ENCODE results near the gene PNLIP. TPM values are rescaled to one million over a fixed set of nuclear protein-coding genes. Genes with fewer than 3 reads are reported as not detected.

The PNLIP gene
- total RNA-seq, 2 donors from 2014 or later: 8,888 to 12,294 TPM

DNA sequence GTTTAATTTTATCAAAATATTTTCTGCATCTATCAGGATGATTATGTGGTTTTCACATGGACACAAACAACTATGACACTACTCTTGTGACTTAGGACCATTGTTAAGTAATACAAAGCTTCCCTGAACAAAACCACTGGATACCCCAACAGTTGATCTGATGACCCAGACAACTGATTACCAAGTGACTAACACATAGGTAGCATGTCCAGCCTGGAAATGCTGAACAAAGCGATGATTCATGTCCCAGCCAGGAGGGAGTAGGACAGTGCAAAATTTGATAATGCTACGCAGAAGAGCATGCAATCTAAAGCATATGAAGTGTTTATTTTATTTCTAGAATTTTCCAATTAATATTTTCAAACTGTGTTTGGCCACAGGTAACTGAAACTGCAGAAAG, 8.9 kb upstream of the PNLIP start:
- TF ChIP-seq, protein P1, sequence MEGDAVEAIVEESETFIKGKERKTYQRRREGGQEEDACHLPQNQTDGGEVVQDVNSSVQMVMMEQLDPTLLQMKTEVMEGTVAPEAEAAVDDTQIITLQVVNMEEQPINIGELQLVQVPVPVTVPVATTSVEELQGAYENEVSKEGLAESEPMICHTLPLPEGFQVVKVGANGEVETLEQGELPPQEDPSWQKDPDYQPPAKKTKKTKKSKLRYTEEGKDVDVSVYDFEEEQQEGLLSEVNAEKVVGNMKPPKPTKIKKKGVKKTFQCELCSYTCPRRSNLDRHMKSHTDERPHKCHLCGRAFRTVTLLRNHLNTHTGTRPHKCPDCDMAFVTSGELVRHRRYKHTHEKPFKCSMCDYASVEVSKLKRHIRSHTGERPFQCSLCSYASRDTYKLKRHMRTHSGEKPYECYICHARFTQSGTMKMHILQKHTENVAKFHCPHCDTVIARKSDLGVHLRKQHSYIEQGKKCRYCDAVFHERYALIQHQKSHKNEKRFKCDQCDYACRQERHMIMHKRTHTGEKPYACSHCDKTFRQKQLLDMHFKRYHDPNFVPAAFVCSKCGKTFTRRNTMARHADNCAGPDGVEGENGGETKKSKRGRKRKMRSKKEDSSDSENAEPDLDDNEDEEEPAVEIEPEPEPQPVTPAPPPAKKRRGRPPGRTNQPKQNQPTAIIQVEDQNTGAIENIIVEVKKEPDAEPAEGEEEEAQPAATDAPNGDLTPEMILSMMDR (IDR thresholded peaks at IDR 0.05): no peak
- no peak for TF ChIP-seq POLR2A (IDR thresholded peaks at IDR 0.05)
- intact Hi-C loops (cut with DNase I): no loop called here
- WGBS, 2 donors: 82 to 91% methylated on average over 2 of the region's 2 CpGs
- Histone ChIP-seq H3K27me3 (no peaks in the 10 kb centered on the region), H3K27ac (peak overlapping the region in 3 of 4 donors; percentile 89 to 92 (median 92)), H3K4me1 (peaks cover 56% of the 10 kb centered on the region), H3K9me3 (no peaks in the 10 kb centered on the region), H3K36me3 (replicated peaks in 1 of 2; ENCODE audit: insufficient read depth in 1 of 2, low read depth in 2 of 2) (no peaks in the 10 kb centered on the region), H3K4me3 (no peak overlapping the region)
- ATAC-seq (no peak), DNase-seq (no peak)

DNA sequence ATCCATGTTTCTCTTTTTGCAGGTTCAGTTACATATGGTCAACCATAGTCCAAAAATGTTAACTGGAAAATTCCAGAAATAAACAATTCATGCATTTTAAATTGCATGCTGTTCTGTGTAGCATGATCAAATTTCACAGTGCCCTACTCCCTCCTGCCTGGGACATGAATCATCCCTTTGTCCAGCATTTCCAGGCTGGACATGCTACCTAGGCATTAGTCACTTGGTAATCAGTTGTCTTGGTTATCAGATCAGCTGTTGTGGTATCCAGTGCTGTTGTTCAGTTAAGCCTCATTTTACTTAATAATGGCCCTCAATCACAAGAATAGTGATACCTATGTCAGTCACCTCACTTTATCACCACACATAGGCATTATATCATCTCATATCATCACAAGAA, 7.3 kb upstream of the PNLIP start:
- H3K27ac ChIP-seq: peak overlapping the region in 3 of 4 donors; percentile 89 to 92 (median 92)
- no peaks in the 10 kb centered on the region for H3K9me3 ChIP-seq
- H3K4me3 ChIP-seq: no peak overlapping the region
- TF ChIP-seq, protein P1 (IDR thresholded peaks at IDR 0.05): no peak
- TF ChIP-seq POLR2A (IDR thresholded peaks at IDR 0.05): no peak
- no peaks in the 10 kb centered on the region for H3K36me3 ChIP-seq (replicated peaks in 1 of 2; ENCODE audit: insufficient read depth in 1 of 2, low read depth in 2 of 2)
- ATAC-seq: no peak
- intact Hi-C loops (cut with DNase I): no loop called here
- peaks cover 72% of the 10 kb centered on the region for H3K4me1 ChIP-seq
- H3K27me3 ChIP-seq: no peaks in the 10 kb centered on the region
- DNase-seq: peak in 1 of 4 donors; percentile 51

DNA sequence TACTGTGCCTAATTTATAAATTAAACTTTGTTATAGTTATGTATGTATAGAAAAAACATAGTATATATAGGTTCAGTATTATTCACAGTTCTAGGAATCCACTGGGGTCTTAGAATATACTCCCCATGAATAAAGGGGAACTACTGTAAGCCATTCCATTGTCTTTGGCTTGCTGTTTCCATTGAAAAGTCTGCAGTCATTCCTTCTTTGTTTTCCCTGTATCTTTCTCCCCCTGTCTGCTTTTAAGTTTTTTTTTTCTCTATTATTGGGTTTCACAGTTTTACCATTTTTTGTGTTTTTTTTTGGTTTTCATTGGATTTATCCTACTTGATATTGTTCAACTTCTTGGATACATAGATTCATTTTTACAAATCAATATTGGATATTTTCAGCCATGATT, 6.7 kb upstream of the PNLIP start:
- Histone ChIP-seq H3K27me3 (no peaks in the 10 kb centered on the region), H3K9me3 (no peaks in the 10 kb centered on the region), H3K36me3 (replicated peaks in 1 of 2; ENCODE audit: insufficient read depth in 1 of 2, low read depth in 2 of 2) (no peaks in the 10 kb centered on the region), H3K27ac (peak overlapping the region in 3 of 4 donors; percentile 89 to 92 (median 92)), H3K4me1 (peaks cover 77% of the 10 kb centered on the region), H3K4me3 (no peak overlapping the region)
- DNase-seq (no peak), ATAC-seq (no peak)
- intact Hi-C loops (cut with DNase I): no loop called here
- TF ChIP-seq, protein P1 (IDR thresholded peaks at IDR 0.05): peak in 1 of 7 experiments; percentile 6
- TF ChIP-seq POLR2A (IDR thresholded peaks at IDR 0.05): no peak

DNA sequence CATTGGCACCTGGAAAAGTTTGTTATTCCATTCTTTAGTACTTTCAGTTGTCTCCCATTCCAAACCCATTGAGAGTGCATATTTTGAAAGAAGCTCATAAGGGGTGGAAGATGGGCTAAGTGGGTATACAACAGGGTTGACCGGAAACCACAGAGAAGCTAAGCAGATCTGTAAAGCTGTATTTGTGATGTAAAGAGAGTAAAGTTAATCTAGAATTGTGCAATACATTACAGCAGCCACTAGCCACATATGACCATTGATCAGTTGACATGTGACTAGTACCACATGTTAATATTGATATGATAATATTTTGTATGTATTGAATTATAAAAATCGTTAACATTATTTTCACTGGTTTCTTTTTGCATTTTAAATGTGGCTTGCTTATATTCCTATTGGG, 4.9 kb upstream of the PNLIP start:
- Histone ChIP-seq H3K27me3 (no peaks in the 10 kb centered on the region), H3K4me3 (no peak overlapping the region), H3K4me1 (peaks cover 94% of the 10 kb centered on the region), H3K9me3 (no peaks in the 10 kb centered on the region), H3K36me3 (replicated peaks in 1 of 2; ENCODE audit: insufficient read depth in 1 of 2, low read depth in 2 of 2) (no peaks in the 10 kb centered on the region), H3K27ac (peak overlapping the region; percentile 80 to 92 (median 90))
- TF ChIP-seq POLR2A (IDR thresholded peaks at IDR 0.05): no peak
- TF ChIP-seq, protein P1 (IDR thresholded peaks at IDR 0.05): no peak
- ATAC-seq: no peak
- intact Hi-C loops (cut with DNase I): no loop called here
- DNase-seq: no peak
- 31 to 37% methylated on average over 2 of the region's 2 CpGs for WGBS, 2 donors

DNA sequence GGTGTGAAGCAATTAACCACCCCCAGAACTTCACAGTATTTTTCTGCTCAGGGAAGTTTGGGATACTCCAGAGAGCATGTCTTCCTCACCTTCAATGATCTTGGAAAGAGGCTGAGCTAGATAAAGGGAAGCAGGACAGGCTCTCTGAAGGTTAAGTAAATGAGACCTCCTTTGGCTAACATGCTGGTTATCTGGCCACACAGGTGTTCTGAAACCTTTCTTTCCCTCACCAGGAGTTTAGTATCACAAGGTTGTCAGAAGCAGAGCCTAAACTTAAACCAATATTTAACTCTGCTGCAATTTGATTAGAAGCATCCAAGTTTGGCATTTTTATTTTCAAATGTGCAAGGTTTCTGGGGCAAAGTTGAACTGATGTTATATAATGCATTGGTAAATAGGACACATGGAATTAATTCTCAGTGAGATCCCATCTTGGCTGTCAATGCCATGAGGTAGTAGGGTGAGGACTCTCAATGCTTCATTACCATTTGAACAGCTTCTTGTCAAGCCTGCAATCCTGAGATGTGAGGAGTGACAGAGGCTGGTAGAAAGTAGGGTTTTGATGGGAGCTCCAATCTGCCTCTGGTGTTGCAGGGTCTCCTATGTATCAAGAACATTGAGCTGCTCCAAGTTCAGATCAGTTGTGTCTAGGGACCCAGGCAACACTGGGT, 3.6 kb upstream of the PNLIP start:
- intact Hi-C loops (cut with DNase I): no loop called here
- Histone ChIP-seq H3K4me1 (peaks cover 91% of the 10 kb centered on the region), H3K27ac (peak overlapping the region; percentile 80 to 92 (median 90)), H3K4me3 (no peak overlapping the region), H3K27me3 (no peaks in the 10 kb centered on the region), H3K9me3 (no peaks in the 10 kb centered on the region), H3K36me3 (replicated peaks in 1 of 2; ENCODE audit: insufficient read depth in 1 of 2, low read depth in 2 of 2) (no peaks in the 10 kb centered on the region)
- TF ChIP-seq, protein P1 (IDR thresholded peaks at IDR 0.05): peak in 1 of 7 experiments; percentile 24
- TF ChIP-seq POLR2A (IDR thresholded peaks at IDR 0.05): peak in 1 of 3 donors; percentile 30
- peak; percentile 57 to 82 (median 66) for DNase-seq
- ATAC-seq: peak; percentile 83
